Measurements from ENCODE around the gene NACC1. TPM values are rescaled to one million over a fixed set of nuclear protein-coding genes. Genes with fewer than 3 reads are reported as not detected.

NACC1 gene
- total and polyA plus RNA-seq, 2 of the 13 experiments (the other 11 are each of a cell fraction or from before 2014, with no cell fraction given), result 31.8 to 42.3 TPM

GRCh38 chr19:13155472-13156359 is 37.7 kb downstream of the NACC1 start (continued):
- TF ChIP-seq ZNF281 (CRISPR knock-in tag; IDR thresholded peaks at IDR 0.05; ENCODE audit: borderline replicate concordance) (no peak), NFE2L2 (IDR thresholded peaks at IDR 0.05; ENCODE audit: low read length) (no peak), FOXM1 (CRISPR knock-in tag; IDR thresholded peaks at IDR 0.05) (no peak), PAWR (CRISPR knock-in tag; IDR thresholded peaks at IDR 0.05; ENCODE audit: borderline replicate concordance) (no peak), AHDC1 (CRISPR knock-in tag; IDR thresholded peaks at IDR 0.05; ENCODE audit: borderline replicate concordance) (peak; percentile 46; the same call in 1 of the 2 replicates), ZNF33B (CRISPR knock-in tag; IDR thresholded peaks at IDR 0.05) (no peak), ONECUT2 (CRISPR knock-in tag; IDR thresholded peaks at IDR 0.05) (no peak), DRAP1 (CRISPR knock-in tag; IDR thresholded peaks at IDR 0.05) (no peak; the same call in 1 of the 2 replicates), ELK4 (CRISPR knock-in tag; IDR thresholded peaks at IDR 0.05; ENCODE audit: borderline replicate concordance) (no peak), ZNF333 (CRISPR knock-in tag; IDR thresholded peaks at IDR 0.05; ENCODE audit: borderline replicate concordance) (no peak), CHD2 (IDR thresholded peaks at IDR 0.05; ENCODE audit: low read depth, low read length) (peak; percentile 47; the same call in 1 of the 2 replicates), LRRFIP1 (CRISPR knock-in tag; conservative IDR thresholded peaks at IDR 0.05) (no peak), ZNF441 (CRISPR knock-in tag; IDR thresholded peaks at IDR 0.05; ENCODE audit: borderline replicate concordance) (peak; percentile 48; the same call in 1 of the 2 replicates), TOE1 (CRISPR knock-in tag; IDR thresholded peaks at IDR 0.05) (no peak), ZNF615 (CRISPR knock-in tag; IDR thresholded peaks at IDR 0.05; ENCODE audit: borderline replicate concordance) (no peak)

Measured in HepG2 (cell line).